Heart left ventricle (tissue), 13 donors: Measurements from ENCODE around the gene DIS3L2.

Source experiments
- POLR2A ChIP-seq, 2 donors: fragments of 450-650 bp; IDR thresholded peaks; one replicate each; pipeline ENCODE4 v1.6.1; 2017; ENCODE audit warnings: antibody characterized with exemption in 2 of 2, mild to moderate bottlenecking in 2 of 2, moderate library complexity in 2 of 2
- TF ChIP-seq, protein P1 (sequence below), 12 donors: fragments of 200-600 bp; sonication (generic) in 4 of 12; IDR thresholded peaks; one replicate each; pipeline versions ENCODE4 v1.5.0 to v1.8.0; 2018 to 2022; ENCODE audit warnings: antibody characterized with exemption in 12 of 12, mild to moderate bottlenecking in 5 of 12
- donor health status: ischemic (EF 13 %, LVEDD 7.1; RV severe dilation, severe dysfunction).
- donor health status: DM: no; HTN: yes; CAD: no.
- donor health status: DM: no; HTN: no; CAD: no.
- donor health status: ischemic (EF 25% LVEDD 6.9; RV normal size, moderate dysfunction).
- donor health status: ischemic (EF 25% LVEDD 5.7; RV mildly dilated, moderate dysfunction).
- donor health status: ischemic (EF 35%, LVEDD 5.7; RV mildly dilated, moderate dysfunction).
- donor health status: nonischemic (EF 11% LVEDD 7.7; RV severe dilation, severe dysfunction).
- donor health status: DM: yes; HTN: yes; CAD: no.
- donor health status: PGD.
- donor health status: ischemic (EF 29% LVEDD 5.4; RV normal size, mild dysfunction).
- donor health status: nonischemic (EF 23%, LVEDD 6.1; RV moderate dilation, normal function).

- no peak for TF ChIP-seq POLR2A (IDR thresholded peaks at IDR 0.05)
- TF ChIP-seq, protein P1, sequence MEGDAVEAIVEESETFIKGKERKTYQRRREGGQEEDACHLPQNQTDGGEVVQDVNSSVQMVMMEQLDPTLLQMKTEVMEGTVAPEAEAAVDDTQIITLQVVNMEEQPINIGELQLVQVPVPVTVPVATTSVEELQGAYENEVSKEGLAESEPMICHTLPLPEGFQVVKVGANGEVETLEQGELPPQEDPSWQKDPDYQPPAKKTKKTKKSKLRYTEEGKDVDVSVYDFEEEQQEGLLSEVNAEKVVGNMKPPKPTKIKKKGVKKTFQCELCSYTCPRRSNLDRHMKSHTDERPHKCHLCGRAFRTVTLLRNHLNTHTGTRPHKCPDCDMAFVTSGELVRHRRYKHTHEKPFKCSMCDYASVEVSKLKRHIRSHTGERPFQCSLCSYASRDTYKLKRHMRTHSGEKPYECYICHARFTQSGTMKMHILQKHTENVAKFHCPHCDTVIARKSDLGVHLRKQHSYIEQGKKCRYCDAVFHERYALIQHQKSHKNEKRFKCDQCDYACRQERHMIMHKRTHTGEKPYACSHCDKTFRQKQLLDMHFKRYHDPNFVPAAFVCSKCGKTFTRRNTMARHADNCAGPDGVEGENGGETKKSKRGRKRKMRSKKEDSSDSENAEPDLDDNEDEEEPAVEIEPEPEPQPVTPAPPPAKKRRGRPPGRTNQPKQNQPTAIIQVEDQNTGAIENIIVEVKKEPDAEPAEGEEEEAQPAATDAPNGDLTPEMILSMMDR (IDR thresholded peaks at IDR 0.05), result no peak
Observed at GRCh38 chr2:232097758-232098157, 136.2 kb downstream of the DIS3L2 start.
